GM23248 (cell line): ENCODE results near the gene BRINP3. TPM values are rescaled to one million over a fixed set of nuclear protein-coding genes. Genes with fewer than 3 reads are reported as not detected.
"Not testable (repeated sequence)": the region's sequence is repeated elsewhere in the genome, so short reads cannot be mapped to it uniquely, and the experiment has no call there.

Experiments used
- DNase-seq: peaks from one replicate; pipeline ENCODE4 v3.0.0-alpha.2; 2015
- H2AFZ ChIP-seq: fragments of 200-600 bp; sonication (generic); 2 replicates; pipeline ENCODE4 v1.6.1; 2016; ENCODE audit warnings: antibody characterized with exemption
- H3F3A ChIP-seq: fragments of 200-600 bp; sonication (generic); 2 replicates; pipeline ENCODE4 v1.6.1; 2016; ENCODE audit warnings: mild to moderate bottlenecking, antibody characterized with exemption, mixed run types; ENCODE audit not compliant: insufficient read depth
- H3K27ac ChIP-seq: fragments of 200-600 bp; sonication (generic); 2 replicates; pipeline ENCODE4 v1.5.1; 2016; ENCODE audit warnings: mild to moderate bottlenecking
- H3K27me3 ChIP-seq: fragments of 200-600 bp; sonication (generic); replicated peaks from 2 replicates; pipeline ENCODE4 v1.6.1; 2016; ENCODE audit warnings: mild to moderate bottlenecking; ENCODE audit not compliant: insufficient read depth
- H3K36me3 ChIP-seq: fragments of 200-600 bp; sonication (generic); 2 replicates; pipeline ENCODE4 v1.6.1; 2016; ENCODE audit warnings: low read depth, mild to moderate bottlenecking
- H3K4me1 ChIP-seq: fragments of 200-600 bp; sonication (generic); 2 replicates; pipeline ENCODE4 v1.6.1; 2016; ENCODE audit warnings: mild to moderate bottlenecking; ENCODE audit not compliant: insufficient read depth
- H3K4me2 ChIP-seq: fragments of 200-600 bp; sonication (generic); one replicate; pipeline ENCODE4 v1.6.1; 2016; ENCODE audit warnings: mild to moderate bottlenecking; ENCODE audit not compliant: unreplicated experiment
- H3K4me3 ChIP-seq: fragments of 200-600 bp; sonication (generic); 2 replicates; pipeline ENCODE4 v1.5.1; 2016; ENCODE audit warnings: mild to moderate bottlenecking
- H3K79me2 ChIP-seq: fragments of 200-600 bp; sonication (generic); 2 replicates; pipeline ENCODE4 v1.6.1; 2016; ENCODE audit warnings: mild to moderate bottlenecking; ENCODE audit not compliant: insufficient read depth
- H3K9ac ChIP-seq: fragments of 200-600 bp; sonication (generic); 2 replicates; pipeline ENCODE4 v1.6.1; 2016; ENCODE audit warnings: mild to moderate bottlenecking
- H3K9me2 ChIP-seq: fragments of 200-600 bp; sonication (generic); 2 replicates; pipeline ENCODE4 v1.6.1; 2016; ENCODE audit warnings: mixed run types, mild to moderate bottlenecking, moderate library complexity; ENCODE audit not compliant: insufficient read depth
- H3K9me3 ChIP-seq: fragments of 200-600 bp; sonication (generic); one replicate; pipeline ENCODE4 v1.6.1; 2017; ENCODE audit warnings: low read depth
- H4K20me1 ChIP-seq: fragments of 200-600 bp; sonication (generic); 2 replicates; pipeline ENCODE4 v1.6.0; 2016; ENCODE audit not compliant: insufficient read depth
- EZH2 ChIP-seq: fragments of 200-600 bp; sonication (generic); IDR thresholded peaks from 2 replicates; pipeline ENCODE4 v1.6.1; 2018; ENCODE audit warnings: antibody characterized with exemption, mild to moderate bottlenecking; ENCODE audit not compliant: insufficient read depth, poor library complexity, severe bottlenecking
- EZH2phosphoT487 ChIP-seq: fragments of 200-600 bp; sonication (generic); IDR thresholded peaks from 2 replicates; pipeline ENCODE4 v1.6.1; 2018; ENCODE audit warnings: antibody characterized with exemption, moderate library complexity, mild to moderate bottlenecking, low read depth; ENCODE audit not compliant: insufficient read depth
- WGBS, 2 experiments: methylation state at CpG; one replicate each; pipeline ENCODE4 v1.1.6; 2015 to 2017; ENCODE audit warnings: low lambda C conversion rate in 2 of 2, low coverage in 1 of 2; ENCODE audit errors: missing lambda C conversion rate in 2 of 2; 5-methylcytosine and 5-hydroxymethylcytosine counted together
- in situ Hi-C: fragments of 300-500 bp; cut with MboI; formaldehyde crosslinking; loops from 2 replicates; pipeline ENCODE4 v1.15.0; 2020
- polyA plus RNA-seq: library from polyadenylated mRNA; unstranded; fragments of >200 nt; fragmentation: Nextera tagmentation; extraction: Ambion mirVana; gene quantifications from 2 replicates; pipeline ENCODE4 v1.2.1, GENCODE V29; 2016
- total RNA-seq: library from RNA; depleted of rRNA; stranded (reverse); fragments of >200 nt; shearing (Covaris generic); gene quantifications from 2 replicates; pipeline ENCODE4 v1.2.3, GENCODE V29; 2014; rRNA removed

Gene BRINP3
- total RNA-seq, result not detected in 2 replicates
- not detected in 2 replicates for polyA plus RNA-seq

- Histone ChIP-seq H2AFZ (peak within 1 kb of the TSS; percentile 23; the same call in 1 of the 2 replicates), H3K4me2 (peak within 1 kb of the TSS; percentile 35), H3K9me3 (no peaks in the 10 kb centered on the region), H3K36me3 (no peaks in the 10 kb centered on the region), H3K4me3 (peak within 1 kb of the TSS; percentile 34), H3K9me2 (no peaks in the 10 kb centered on the region), H3K79me2 (no peaks in the 10 kb centered on the region), H4K20me1 (no peaks in the 10 kb centered on the region), H3K4me1 (no peaks in the 10 kb centered on the region), H3K27ac (no peak within 1 kb of the TSS), H3F3A (no peaks in the 10 kb centered on the region), H3K27me3 (0 out of 2 replicates have a peak, but pooled peaks cover 10% of the 10 kb centered on the region), H3K9ac (no peak within 1 kb of the TSS)
- no peak for TF ChIP-seq EZH2phosphoT487
- no peak for TF ChIP-seq EZH2
- no peak for DNase-seq
- WGBS, 2 experiments, result 12 to 13% methylated on average over 4 of the region's 4 CpGs
- in situ Hi-C loops, result no loop called here
Measured at GRCh38 chr1:190477762-190478148, at the start of gene BRINP3. Gene BRINP3 (minus strand): TSS chr1:190477864.

- Histone ChIP-seq H3K9ac (no peak overlapping the region), H3K27ac (no peak overlapping the region), H2AFZ (no peak overlapping the region), H3K4me1 (no peaks in the 10 kb centered on the region), H3K79me2 (no peaks in the 10 kb centered on the region), H3F3A (no peaks in the 10 kb centered on the region), H3K4me3 (no peak overlapping the region), H3K9me2 (no peaks in the 10 kb centered on the region), H3K27me3 (no peaks in the 10 kb centered on the region), H3K4me2 (no peak overlapping the region), H3K36me3 (no peaks in the 10 kb centered on the region), H3K9me3 (no peaks in the 10 kb centered on the region), H4K20me1 (no peaks in the 10 kb centered on the region)
- in situ Hi-C loops, result no loop called here
- TF ChIP-seq EZH2 (no peak), EZH2phosphoT487 (no peak)
- DNase-seq, result no peak
- 31 to 40% methylated on average over 2 of the region's 2 CpGs for WGBS, 2 experiments
Measured at GRCh38 chr1:190511554-190511953, 33.9 kb upstream of the BRINP3 start.

- Histone ChIP-seq H3K9me3 (no peaks in the 10 kb centered on the region), H3K4me2 (no peak overlapping the region), H4K20me1 (no peaks in the 10 kb centered on the region), H3F3A (no peaks in the 10 kb centered on the region), H3K36me3 (no peaks in the 10 kb centered on the region), H3K4me3 (no peak overlapping the region), H3K4me1 (no peaks in the 10 kb centered on the region), H3K27me3 (no peaks in the 10 kb centered on the region), H3K9me2 (no peaks in the 10 kb centered on the region), H3K9ac (no peak overlapping the region), H3K79me2 (no peaks in the 10 kb centered on the region), H2AFZ (no peak overlapping the region), H3K27ac (no peak overlapping the region)
- WGBS, 2 experiments, result 0 to 8% methylated on average over 1 of the region's 1 CpG
- in situ Hi-C loops, result no loop called here
- no peak for TF ChIP-seq EZH2
- no peak for TF ChIP-seq EZH2phosphoT487
- DNase-seq, result no peak
Measured at GRCh38 chr1:190507357-190507756, 29.7 kb upstream of the BRINP3 start.

- H2AFZ ChIP-seq, H3K79me2 ChIP-seq, H3K9me3 ChIP-seq, in situ Hi-C loops, H3F3A ChIP-seq, H3K9ac ChIP-seq, H3K27ac ChIP-seq, H3K4me3 ChIP-seq, H3K4me2 ChIP-seq, H3K36me3 ChIP-seq, H3K9me2 ChIP-seq, DNase-seq, H4K20me1 ChIP-seq, H3K27me3 ChIP-seq, H3K4me1 ChIP-seq: not testable (repeated sequence)
- WGBS, 2 experiments, result 24 to 36% methylated on average over 3 of the region's 3 CpGs
Measured at GRCh38 chr1:190504539-190504938, 26.9 kb upstream of the BRINP3 start.

DNA sequence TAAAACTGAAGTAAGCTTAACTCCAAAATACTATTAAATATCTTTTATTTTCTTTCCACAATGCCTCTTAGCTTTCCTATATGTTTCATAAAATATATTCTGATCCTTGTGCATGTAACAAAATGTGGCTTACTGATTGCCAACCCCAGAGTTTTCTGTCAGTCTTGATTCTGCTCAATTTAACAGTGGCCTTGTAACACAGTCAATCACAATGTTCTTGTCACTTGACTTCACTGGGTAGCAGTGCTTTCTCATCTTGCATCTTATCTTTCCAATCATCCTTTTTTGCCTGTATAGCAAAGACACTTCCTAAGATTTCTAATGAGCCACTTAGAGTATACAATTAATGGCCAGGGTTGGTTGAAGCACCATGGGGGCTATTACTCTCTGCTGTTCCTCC lies 19.9 kb upstream of the BRINP3 start:
- H3K9me3 ChIP-seq, result no peaks in the 10 kb centered on the region
- no peak overlapping the region for H3K4me3 ChIP-seq
- no peaks in the 10 kb centered on the region for H3F3A ChIP-seq
- no peak overlapping the region for H3K9ac ChIP-seq
- no peaks in the 10 kb centered on the region for H3K9me2 ChIP-seq
- no peak overlapping the region for H2AFZ ChIP-seq
- no peak for DNase-seq
- TF ChIP-seq EZH2phosphoT487, result no peak
- no peak for TF ChIP-seq EZH2
- in situ Hi-C loops, result no loop called here
- H4K20me1 ChIP-seq, result no peaks in the 10 kb centered on the region
- H3K27me3 ChIP-seq, result no peaks in the 10 kb centered on the region
- no peaks in the 10 kb centered on the region for H3K79me2 ChIP-seq
- H3K36me3 ChIP-seq, result no peaks in the 10 kb centered on the region
- H3K27ac ChIP-seq, result no peak overlapping the region
- H3K4me2 ChIP-seq, result no peak overlapping the region
- H3K4me1 ChIP-seq, result no peaks in the 10 kb centered on the region
